Inferior parietal cortex (tissue), 1 donor: ENCODE results near the gene DISP2.
A peak's percentile ranks its signal among the peaks of the same experiment; 100 is the strongest.

Source experiments
- DNase-seq: peaks from one replicate; pipeline ENCODE4 v3.0.0-alpha.2; 2016; ENCODE audit errors: extremely low spot score

DISP2 gene

DNA sequence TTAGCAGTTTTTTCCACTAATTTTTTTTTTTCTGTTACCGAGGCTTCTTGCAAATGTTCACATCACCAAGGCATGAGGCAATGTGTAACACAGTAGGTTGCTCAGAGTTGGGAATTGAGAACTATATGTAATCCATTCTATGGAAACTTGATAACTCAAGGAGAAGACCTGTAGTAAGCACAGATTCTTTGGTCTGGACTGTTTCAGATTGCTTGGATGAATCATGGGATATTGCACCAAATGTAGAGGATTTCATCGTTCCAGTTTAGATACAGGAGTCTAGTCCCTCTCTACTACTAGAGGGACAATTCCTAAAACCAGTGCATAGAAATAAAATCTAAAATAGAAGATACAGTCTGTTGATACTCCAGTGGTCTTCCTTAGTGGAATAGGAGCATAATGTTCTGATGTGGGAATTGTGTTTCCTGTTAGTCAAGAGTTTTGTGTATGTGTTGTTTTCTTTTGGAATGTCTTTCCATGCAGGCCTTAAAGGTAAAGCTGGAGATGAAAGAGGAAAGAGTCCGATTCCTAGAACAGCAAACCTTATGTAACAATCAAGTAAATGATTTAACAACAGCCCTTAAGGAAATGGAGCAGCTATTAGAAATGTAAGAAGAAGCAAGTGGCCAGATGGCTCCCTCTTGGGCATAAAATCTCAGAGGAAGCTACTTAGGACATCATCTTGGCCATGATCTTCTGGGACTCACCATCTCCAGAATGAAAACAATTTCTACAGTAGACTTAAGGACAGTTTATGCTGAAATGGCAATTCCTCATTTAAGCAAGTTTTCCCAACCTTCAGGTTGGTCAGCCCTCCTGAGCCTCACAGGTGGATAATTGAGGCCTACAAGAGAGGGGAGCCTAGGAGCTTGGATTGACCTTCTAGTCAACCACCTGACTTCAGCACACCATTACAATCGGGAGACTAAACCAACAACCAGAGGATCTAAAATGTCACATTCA, 35.2 kb downstream of the DISP2 start:
- no peak for DNase-seq

DNA sequence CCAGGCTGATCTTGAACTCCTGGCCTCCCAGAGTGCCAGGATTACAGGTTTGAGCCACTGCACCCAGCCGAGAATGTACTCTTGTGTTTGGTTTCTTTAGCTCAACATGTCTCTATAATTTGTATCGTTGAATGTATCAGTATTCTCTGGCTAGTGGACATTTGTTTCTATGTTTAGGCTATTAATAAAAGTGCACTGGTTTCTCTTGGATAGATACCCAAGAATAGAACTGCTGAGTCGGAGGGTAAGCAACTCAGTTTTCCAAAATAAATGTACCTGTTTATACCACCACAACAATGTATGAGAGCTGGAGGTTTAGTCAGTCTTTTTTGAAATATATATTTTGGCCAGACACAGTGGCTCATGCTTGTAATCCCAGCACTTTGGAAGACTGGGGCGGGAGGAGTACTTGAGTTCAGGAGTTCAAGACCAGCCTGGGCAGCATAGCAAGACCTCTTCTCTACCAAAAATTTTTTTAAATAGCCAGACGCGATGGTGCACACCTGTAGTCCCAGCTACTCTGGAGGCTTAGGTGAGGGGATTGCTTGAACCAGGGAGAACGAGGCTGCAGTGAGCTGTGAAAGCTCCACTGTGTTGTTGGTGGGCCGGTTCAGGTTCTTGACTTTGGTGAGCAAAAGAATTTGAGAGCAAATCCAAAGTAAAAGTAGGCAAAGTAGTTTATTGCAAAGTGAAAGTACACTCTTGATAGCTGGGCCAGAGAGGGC, 39.8 kb downstream of the DISP2 start:
- no peak for DNase-seq

DNA sequence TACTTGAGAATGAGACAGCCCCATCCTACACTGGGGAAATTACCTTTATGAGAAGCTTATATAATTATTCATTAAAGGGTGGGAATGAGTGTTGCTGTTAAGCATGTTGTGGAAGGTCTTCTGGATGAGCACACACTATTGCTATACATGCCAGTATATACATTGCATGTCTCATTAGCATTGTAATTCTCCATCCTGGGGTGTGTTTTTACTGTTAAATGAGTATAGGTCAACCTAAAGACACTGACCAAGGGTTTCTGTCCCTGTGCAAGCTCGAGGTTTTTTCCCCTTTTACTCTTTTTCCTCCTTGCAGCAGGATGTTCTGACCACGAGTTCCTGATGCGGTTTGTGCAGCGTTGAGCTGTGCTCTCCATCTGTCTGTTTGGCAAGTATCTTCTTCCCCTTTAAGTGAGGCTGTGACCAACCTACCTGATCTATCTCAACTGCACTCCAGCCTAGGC, 40.4 kb downstream of the DISP2 start:
- no peak for DNase-seq

DNA sequence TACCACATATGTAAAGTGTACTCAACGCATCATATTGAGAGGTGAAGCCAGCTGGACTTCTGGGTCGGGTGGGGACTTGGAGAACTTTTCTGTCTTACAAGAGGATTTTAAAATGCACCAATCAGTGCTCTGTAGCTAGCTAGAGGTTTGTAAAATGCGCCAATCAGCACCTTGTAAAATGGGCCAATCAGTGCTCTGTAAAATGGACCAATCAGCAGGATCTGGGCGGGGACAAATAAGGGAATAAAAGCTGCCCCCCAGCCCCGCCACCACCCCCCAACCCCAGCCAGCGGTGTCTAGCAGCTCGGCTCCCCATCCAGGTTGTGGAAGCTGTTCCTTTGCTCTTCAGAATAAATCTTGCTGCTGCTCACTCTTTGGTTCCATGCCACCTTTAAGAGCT, 41.4 kb downstream of the DISP2 start:
- no peak for DNase-seq

DNA sequence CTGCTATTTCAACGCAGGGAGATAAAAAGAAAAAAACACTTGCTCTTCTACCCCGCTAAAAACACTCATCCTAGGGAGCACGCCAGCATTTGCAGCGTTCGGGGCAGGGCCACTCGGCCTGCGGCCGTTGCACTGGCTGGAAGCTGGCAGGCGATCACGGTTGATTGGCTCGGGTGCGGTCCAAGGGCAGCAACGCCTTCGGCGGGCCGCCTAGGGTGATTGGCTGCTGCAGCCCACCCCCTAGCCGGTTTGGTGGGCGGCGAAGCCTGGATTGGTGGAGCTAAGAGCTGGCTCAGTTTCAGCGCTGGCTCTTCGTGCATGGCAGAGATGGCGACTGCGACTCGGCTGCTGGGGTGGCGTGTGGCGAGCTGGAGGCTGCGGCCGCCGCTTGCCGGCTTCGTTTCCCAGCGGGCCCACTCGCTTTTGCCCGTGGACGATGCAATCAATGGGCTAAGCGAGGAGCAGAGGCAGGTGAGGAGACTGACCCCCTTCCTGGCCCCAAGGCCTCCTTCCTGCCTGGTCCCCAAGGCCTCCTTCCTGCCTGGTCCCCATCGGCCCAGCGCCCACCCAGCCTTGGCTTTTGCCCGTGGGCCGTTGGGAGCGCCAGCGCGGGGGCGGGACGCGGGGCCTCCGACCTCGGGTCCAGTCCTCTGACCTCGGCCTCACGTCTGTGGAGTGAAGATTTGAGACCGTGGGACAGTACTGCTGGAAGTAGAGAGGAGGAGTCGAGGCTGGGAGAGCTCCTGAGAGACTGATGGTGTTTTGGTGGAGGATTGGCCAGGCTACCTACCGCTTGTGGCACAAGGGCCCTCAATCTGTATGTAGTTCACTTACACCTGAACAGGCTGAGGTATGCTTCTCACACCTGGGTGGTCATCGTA, 47.7 kb downstream of the DISP2 start, which contains the start of gene IVD:
Gene IVD (plus strand): TSS at position 295 of the 881 bp plus-strand sequence. CDS start 33 bp downstream, at position 328.
- peak; percentile 96 for DNase-seq

DNA sequence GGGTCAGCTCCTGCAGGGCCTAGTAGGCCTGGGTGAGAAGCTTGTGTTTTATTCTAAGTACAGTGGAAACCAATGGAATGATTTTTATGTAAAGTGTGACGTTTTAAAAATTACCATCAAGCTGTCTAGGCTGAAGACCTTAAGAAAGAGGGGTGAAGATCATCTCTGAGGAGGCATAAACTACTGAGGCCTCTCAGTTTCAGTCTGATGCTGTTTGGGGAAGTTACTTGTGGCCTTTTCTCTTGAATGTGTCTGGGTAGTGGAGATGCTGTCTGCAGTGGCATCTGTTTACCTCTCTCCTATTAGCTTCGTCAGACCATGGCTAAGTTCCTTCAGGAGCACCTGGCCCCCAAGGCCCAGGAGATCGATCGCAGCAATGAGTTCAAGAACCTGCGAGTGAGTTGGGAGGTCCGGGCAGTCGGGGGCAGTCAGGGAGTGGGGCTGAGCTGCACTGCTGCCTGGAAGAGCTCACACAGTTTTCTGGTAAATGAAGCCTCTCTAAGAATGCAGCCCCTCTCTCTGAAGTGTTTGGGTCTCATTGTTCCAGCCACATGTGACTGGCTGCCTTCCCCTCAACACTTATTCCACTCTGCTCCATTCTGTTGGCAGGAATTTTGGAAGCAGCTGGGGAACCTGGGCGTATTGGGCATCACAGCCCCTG, 49.4 kb downstream of the DISP2 start:
- no peak for DNase-seq

DNA sequence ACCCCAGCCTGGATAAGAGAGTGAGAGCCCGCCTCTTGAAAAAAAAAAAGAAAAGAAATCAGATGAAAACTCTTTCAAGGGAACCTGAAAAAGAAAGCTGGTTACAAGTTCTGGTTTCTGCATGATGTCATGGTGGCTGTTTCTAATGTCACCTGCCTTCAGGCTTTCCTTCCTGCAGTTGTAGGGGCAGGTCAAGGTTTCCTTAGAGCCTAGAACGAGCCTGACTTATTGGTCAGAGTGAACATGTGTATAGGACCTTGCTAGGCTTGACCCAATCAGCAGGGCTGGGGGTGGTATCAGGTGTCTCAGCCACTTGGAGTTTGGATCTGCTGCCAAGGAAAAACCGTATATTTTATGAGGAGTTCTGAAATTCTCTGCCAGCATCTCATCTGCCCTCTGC, 51.3 kb downstream of the DISP2 start:
- no peak for DNase-seq

DNA sequence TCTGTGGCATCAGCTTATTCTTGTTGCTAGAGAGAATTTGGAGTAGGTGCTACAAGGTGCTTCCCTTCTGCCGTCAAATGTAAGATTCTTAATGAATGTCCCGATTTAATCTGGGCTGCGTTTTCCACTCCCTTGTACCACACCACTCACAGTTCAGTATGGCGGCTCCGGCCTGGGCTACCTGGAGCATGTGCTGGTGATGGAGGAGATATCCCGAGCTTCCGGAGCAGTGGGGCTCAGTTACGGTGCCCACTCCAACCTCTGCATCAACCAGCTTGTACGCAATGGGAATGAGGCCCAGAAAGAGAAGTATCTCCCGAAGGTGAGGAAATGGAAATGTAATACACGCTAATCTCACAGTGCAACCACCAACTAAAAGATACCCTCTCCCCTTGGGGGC, 52.5 kb downstream of the DISP2 start:
- DNase-seq, result no peak

DNA sequence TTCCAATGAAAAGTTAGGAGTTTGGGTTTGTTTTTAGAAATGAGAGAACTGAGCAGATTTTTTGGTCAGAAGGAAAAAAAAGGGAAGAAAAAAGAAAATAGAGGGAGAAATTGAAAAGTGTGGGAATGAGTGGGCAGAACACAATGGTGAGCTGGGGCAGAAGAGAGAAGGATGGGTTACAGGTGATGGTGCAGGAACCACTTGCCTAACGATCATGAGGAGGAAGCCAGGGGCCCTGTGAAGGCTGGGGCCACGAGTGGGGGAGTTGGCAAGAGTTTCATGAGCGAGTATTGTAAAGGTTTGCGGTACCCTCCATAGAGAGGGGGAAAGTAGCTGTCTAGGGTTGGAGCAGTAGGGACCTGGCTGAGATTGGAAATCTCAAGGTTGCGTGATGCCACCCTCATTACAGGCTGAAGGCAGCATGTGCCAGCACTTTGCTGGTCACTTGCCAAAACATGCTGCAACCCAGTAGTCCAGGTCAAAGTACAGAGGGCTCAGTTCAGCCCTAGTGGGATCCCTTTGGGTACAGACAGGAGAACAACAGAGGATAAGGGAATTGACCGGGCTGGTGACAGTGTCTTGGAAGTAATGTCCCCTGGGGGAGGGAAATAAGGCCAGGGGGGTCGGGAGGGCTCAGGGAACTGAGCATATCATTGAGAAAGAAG, 54.2 kb downstream of the DISP2 start:
- DNase-seq, result no peak

DNA sequence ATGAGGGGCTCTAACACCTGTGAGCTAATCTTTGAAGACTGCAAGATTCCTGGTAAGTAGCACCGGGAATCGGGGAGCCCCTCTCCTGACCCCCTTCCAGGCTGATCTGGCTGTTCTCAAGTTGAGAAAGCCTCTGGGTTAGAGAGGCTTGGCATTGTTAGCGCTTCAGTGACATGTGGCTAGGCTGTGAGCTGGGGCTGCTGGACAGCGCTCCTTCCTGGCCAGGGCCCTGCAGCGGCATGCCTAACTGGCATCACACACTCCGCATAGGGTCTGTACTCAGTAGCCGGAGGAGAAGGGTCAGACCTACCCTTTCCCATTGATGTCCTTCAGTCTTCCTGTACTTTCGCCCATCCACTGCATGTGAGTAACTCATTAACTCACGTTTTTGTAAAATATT, 55.0 kb downstream of the DISP2 start:
- DNase-seq, result no peak

DNA sequence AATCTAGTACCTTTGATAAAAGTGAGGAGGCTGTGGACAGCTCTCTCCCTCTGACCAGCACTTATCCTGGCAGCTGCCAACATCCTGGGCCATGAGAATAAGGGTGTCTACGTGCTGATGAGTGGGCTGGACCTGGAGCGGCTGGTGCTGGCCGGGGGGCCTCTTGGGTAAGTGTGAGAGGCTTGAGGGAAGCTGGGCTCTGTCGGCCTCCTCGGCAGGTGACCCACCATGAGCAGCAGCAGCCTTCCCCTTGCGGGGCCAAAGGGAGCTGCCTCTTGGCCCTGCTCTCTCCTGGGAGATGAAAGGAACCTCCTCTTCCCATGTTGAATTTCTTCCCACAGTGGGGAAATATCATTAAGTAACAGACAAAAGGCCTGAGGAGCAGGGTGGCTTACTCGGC, 56.8 kb downstream of the DISP2 start:
- DNase-seq, result no peak

DNA sequence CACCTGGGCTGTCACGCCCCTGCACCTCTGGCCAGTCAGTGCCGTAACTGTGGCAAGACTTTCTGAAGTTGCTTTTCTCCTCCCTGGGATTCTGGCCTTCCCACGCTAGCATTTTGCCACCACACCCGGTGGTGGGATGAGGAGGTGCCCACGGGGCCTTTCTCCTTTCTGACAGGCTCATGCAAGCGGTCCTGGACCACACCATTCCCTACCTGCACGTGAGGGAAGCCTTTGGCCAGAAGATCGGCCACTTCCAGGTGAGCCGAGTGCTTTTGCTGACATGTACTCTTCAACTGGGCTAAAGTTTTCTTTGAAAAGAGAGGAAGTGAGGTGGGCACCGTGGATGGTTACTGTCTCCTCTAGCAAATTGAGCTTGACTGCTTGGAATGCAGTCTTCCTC, 57.2 kb downstream of the DISP2 start:
- DNase-seq, result no peak

DNA sequence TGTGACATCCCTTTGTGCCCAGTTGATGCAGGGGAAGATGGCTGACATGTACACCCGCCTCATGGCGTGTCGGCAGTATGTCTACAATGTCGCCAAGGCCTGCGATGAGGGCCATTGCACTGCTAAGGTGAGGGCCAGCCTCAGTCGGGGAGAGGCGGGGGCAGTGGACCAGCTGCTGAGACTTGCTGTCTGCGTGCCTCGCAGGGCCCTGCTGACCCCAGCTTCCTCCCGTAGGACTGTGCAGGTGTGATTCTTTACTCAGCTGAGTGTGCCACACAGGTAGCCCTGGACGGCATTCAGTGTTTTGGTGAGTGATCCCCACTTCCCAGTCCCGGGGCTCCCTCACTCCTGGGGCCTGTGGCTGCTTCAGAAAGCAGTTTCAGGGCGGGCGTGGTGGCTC, 58.0 kb downstream of the DISP2 start:
- DNase-seq, result no peak

DNA sequence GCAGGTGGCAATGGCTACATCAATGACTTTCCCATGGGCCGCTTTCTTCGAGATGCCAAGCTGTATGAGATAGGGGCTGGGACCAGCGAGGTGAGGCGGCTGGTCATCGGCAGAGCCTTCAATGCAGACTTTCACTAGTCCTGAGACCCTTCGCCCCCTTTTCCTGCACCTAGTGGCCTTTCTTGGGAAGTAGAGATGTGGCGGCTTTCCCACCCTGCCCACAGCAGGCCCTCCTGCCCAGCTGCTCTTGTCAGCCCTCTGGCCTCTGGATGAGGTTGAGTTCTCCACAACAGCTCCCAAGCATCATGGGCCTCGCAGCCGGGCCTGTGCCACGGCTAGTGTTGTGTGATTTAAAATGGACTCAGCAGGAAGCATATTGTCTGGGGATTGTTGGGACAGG, 60.1 kb downstream of the DISP2 start:
- no peak for DNase-seq

DNA sequence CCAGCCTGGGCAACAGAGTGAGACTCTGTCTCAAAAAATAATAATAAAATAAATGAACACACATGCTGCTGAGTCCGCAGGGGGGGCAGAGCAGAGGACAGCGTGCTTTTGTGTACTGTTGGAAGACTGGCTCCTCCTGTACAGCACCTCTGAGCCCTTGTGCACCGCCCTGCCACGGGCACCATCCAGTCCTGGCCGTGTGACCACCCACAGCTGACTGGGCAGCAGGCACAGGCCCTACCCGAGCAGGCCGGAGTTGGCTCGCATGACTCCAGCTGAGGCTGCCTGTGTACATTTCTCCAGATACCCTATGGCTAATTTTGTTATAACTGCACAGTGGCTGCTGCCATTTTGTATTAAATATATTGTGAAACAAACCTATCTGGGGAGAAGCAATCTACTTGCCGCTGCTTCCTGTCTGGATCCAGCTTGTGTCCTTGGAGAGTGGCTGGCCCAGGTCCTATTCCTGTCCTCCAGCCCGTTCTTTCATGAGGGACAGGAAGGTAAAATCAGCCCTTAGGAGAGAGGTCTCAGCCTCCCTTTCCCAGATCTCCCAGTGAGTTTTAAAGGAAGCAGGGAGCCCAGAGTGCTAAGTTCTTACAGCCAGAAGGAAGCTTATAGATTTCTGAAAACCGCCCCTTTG, 62.2 kb downstream of the DISP2 start:
- no peak for DNase-seq

DNA sequence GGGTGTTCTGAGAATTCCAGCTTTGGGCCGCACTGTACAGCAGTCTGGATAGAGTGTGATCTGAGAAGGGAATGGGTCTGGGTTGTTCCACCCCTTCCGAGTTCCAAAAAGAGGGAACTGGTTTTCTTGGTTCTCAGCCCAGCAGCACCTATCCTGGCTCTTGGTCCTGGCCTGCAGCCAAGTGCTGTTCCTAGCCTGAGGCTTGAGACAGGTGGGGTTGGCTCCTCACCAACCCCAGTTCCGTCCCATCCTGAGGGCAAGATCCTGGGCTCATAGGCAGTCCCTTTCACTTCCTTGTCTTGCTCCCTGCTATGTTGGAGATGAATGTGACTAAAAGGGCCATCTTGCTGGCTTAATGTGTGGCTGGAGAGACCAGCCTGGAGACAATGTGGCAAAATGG, 62.8 kb downstream of the DISP2 start:
- DNase-seq, result no peak

DNA sequence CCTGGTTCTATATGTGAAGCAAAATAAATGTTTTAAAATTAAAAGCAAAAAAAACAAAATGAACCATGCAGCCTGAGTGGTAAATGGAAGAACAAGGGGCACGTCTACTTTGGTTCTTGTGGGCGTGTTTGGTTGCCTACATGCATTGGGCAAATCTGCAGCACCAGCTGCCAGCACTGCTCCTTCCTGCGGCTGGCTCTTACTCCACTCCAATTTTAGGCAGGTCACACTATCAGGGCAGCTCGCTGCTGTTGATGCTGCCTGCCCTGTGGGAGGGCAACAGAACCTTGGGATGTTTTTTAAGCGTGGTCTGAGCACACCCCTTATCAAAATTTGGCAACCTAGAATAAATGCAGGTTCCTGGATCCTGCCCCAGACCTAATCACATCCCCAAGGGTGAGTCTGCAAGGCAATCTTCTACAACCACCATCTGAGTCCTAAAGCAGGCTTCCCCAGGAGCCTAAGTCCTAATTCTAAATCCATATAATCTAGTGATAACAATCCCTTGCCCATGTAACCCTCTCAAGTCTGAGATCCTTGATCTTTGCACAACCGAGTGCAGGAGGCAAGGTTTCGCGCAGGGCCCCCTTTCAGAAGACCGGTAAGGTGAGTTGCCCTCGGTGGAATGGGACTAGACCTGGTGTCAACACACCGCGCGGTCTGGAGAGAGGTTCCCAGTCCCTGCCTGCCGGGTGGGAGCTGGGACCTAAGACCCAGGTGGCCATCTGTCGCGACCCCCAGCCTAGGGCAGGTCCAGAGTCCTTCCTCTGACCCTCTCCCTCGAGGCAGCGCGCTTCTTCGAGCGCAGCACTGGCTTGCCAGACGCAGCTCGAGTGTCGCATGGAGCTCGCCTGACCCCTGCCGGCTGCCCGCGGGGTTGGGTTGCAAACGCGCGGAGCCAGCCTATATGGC, 63.5 kb downstream of the DISP2 start:
- DNase-seq, result peak; percentile 80

DNA sequence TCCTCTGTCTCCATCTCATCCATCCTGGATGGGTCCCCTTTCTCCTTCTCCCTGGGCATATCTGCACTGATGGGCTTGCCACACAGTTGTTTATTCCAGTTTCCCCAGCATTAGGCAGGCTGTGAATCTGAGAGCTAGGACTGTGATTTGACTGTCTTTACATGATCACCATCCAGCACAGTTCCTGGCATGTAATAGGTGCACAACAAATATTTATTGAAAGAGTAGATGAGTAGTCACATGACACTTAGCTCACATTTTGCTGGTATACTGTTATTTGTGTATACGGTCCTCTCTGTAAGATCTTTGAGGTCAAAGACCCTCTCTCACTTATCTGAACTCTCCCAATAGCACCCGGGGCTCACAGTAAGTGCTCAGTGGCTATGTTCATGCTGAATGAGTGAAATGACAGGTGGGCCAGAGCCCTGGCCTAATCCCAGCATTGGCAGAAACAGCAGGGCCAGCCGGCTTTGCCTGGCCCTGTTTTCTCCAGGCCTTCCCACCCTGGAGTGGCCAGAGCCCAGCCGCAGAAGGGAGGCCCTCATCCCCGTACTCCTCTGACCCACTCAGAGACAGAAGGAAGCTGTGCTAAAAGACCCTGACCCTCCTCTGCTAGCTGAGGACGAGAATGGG, 66.6 kb downstream of the DISP2 start:
- DNase-seq, result no peak

DNA sequence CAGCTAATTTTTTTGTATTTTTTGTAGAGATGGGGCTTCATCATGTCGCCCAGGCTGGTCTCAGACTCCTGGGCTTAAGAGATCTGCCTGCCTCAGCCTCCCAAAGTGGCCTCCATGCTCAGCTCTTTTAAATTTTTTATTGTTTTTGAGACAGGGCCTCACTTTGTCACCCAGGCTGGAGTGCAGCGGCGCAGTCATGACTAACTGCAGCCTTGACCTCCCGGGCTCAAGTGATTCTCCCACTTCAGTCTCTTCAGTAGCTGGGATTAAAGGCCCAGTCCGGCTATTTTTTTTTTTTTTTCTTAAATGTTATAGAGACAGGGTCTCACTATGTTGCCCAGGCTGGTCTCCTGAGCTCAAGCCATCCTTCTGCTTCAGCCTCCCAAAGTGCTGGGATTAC, 67.7 kb downstream of the DISP2 start:
- no peak for DNase-seq
